ENCODE results near the gene NMNAT3.

DNA sequence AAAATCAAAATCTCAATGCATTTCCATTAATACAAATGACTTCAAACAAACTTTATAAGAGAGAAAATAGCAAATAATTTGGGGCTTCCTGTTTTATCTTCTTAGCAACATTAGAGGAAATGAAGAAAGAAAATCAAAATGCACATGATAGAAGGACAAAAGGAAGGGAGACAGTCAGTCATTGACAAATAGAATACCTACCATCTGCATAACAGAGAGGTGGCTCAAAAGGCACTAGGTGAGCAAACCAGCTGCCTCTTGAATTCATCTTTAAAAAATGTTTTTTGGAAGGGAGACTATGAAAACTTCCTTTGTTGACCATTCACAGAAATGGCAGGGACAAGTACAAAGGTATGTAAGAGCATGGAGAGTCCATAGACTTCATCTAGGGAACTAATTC is 9.4 kb downstream of the NMNAT3 start:
- TF ChIP-seq, protein P1, sequence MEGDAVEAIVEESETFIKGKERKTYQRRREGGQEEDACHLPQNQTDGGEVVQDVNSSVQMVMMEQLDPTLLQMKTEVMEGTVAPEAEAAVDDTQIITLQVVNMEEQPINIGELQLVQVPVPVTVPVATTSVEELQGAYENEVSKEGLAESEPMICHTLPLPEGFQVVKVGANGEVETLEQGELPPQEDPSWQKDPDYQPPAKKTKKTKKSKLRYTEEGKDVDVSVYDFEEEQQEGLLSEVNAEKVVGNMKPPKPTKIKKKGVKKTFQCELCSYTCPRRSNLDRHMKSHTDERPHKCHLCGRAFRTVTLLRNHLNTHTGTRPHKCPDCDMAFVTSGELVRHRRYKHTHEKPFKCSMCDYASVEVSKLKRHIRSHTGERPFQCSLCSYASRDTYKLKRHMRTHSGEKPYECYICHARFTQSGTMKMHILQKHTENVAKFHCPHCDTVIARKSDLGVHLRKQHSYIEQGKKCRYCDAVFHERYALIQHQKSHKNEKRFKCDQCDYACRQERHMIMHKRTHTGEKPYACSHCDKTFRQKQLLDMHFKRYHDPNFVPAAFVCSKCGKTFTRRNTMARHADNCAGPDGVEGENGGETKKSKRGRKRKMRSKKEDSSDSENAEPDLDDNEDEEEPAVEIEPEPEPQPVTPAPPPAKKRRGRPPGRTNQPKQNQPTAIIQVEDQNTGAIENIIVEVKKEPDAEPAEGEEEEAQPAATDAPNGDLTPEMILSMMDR (IDR thresholded peaks at IDR 0.05), result no peak
- TF ChIP-seq FOXM1 (IDR thresholded peaks at IDR 0.05; ENCODE audit: low read depth) (no peak), GATA2 (CRISPR knock-in tag; IDR thresholded peaks at IDR 0.05) (no peak), POLR2AphosphoS5 (IDR thresholded peaks at IDR 0.05; ENCODE audit: low read depth, low read length) (no peak), EZH2phosphoT487 (IDR thresholded peaks at IDR 0.05; ENCODE audit: borderline replicate concordance, low read depth) (no peak)
- TF ChIP-seq, protein P2, sequence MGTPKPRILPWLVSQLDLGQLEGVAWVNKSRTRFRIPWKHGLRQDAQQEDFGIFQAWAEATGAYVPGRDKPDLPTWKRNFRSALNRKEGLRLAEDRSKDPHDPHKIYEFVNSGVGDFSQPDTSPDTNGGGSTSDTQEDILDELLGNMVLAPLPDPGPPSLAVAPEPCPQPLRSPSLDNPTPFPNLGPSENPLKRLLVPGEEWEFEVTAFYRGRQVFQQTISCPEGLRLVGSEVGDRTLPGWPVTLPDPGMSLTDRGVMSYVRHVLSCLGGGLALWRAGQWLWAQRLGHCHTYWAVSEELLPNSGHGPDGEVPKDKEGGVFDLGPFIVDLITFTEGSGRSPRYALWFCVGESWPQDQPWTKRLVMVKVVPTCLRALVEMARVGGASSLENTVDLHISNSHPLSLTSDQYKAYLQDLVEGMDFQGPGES (IDR thresholded peaks at IDR 0.05; ENCODE audit: low read depth, low read length), result no peak
- TF ChIP-seq, protein P3, sequence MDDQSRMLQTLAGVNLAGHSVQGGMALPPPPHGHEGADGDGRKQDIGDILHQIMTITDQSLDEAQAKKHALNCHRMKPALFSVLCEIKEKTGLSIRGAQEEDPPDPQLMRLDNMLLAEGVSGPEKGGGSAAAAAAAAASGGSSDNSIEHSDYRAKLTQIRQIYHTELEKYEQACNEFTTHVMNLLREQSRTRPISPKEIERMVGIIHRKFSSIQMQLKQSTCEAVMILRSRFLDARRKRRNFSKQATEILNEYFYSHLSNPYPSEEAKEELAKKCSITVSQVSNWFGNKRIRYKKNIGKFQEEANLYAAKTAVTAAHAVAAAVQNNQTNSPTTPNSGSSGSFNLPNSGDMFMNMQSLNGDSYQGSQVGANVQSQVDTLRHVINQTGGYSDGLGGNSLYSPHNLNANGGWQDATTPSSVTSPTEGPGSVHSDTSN (IDR thresholded peaks at IDR 0.05), result no peak
- TF ChIP-seq, protein P4, sequence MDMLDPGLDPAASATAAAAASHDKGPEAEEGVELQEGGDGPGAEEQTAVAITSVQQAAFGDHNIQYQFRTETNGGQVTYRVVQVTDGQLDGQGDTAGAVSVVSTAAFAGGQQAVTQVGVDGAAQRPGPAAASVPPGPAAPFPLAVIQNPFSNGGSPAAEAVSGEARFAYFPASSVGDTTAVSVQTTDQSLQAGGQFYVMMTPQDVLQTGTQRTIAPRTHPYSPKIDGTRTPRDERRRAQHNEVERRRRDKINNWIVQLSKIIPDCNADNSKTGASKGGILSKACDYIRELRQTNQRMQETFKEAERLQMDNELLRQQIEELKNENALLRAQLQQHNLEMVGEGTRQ (IDR thresholded peaks at IDR 0.05; ENCODE audit: borderline replicate concordance, low read depth, low read length), result no peak
- TF ChIP-seq, protein P5, sequence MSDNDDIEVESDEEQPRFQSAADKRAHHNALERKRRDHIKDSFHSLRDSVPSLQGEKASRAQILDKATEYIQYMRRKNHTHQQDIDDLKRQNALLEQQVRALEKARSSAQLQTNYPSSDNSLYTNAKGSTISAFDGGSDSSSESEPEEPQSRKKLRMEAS (IDR thresholded peaks at IDR 0.05; ENCODE audit: low read depth), result no peak
